Tibial nerve (tissue), 4 donors: Measurements from ENCODE around the gene CACNA2D2. TPM values are rescaled to one million over a fixed set of nuclear protein-coding genes. Genes with fewer than 3 reads are reported as not detected.

Source experiments
- DNase-seq, 2 donors: peaks; one replicate each; pipeline ENCODE4 v3.0.0-alpha.2; 2019; ENCODE audit warnings: low spot score in 2 of 2
- H3K27ac ChIP-seq, 4 donors: fragments of 200-600 bp; sonication (generic) in 3 of 4; one replicate each; pipeline ENCODE4 v1.5.1; 2017 to 2019; ENCODE audit warnings: mild to moderate bottlenecking in 1 of 4
- H3K27me3 ChIP-seq, 2 donors: fragments of 200-600 bp; sonication (generic) in 1 of 2; one replicate each; pipeline versions ENCODE4 v1.5.1 to v1.6.0; 2017 to 2019
- H3K36me3 ChIP-seq, 3 donors: fragments of 200-600 bp; sonication (generic); one replicate each; pipeline ENCODE4 v1.5.1; 2018 to 2019
- H3K4me1 ChIP-seq, 4 donors: fragments of 200-600 bp; sonication (generic) in 3 of 4; one replicate each; pipeline ENCODE4 v1.5.1; 2017 to 2019
- H3K4me3 ChIP-seq, 4 donors: fragments of 200-600 bp; sonication (generic) in 3 of 4; one replicate each; pipeline ENCODE4 v1.5.1; 2017 to 2019; ENCODE audit warnings: mild to moderate bottlenecking in 1 of 4, moderate library complexity in 1 of 4
- H3K9me3 ChIP-seq, 4 donors: fragments of 200-600 bp; sonication (generic) in 3 of 4; one replicate each; pipeline ENCODE4 v1.5.1; 2017 to 2019
- EP300 ChIP-seq, 2 donors: sonication (generic); formaldehyde crosslinking; IDR thresholded peaks; one replicate each; pipeline ENCODE4 v1.6.1; 2017; ENCODE audit warnings: antibody characterized with exemption in 2 of 2, mild to moderate bottlenecking in 1 of 2
- POLR2A ChIP-seq, 2 donors: fragments of 450-650 bp; IDR thresholded peaks; one replicate each; pipeline ENCODE4 v1.6.1; 2017; ENCODE audit warnings: antibody characterized with exemption in 2 of 2, mild to moderate bottlenecking in 2 of 2, moderate library complexity in 2 of 2
- WGBS, 2 donors: methylation state at CpG; one replicate each; pipeline ENCODE4 v1.1.5; 2018; 5-methylcytosine and 5-hydroxymethylcytosine counted together
- total RNA-seq, 4 donors: library from RNA; depleted of rRNA; stranded (reverse); fragments of >200 nt; gene quantifications; one replicate each; pipeline ENCODE4 v1.1.0, GENCODE V29; 2016
- TF ChIP-seq, protein P1 (sequence below), 5 experiments: fragments of 200-600 bp in 3 of 5; fragments of 450-650 bp in 2 of 5; sonication (generic) in 3 of 5; IDR thresholded peaks; one replicate each; pipeline ENCODE4 v1.5.1; 2016 to 2019; ENCODE audit warnings: antibody characterized with exemption in 5 of 5, mild to moderate bottlenecking in 3 of 5, moderate library complexity in 2 of 5

CACNA2D2 gene
- total RNA-seq, 4 donors from 2014 or later = 0.84 to 2.0 (median 1.2) TPM

DNA sequence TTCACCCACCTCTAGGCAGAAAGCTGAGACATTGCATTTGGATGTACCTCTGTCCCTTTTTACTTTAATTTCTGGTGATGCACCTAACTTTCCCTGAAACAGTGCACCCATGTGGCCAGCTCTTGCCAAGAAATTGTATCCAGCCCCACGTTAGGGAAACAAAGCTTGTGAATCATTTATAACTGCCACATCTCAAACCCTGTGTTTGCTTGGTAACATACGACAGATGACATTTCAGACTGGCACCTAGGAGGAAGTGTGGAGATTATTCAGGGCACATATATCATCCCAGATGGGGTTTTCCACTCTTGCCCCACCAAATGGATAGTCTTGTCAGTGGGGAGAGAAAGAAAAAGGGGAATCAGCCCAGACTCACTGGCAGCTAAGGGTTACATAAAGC lies 150.7 kb downstream of the CACNA2D2 start:
- DNase-seq = no peak
- TF ChIP-seq, protein P1, sequence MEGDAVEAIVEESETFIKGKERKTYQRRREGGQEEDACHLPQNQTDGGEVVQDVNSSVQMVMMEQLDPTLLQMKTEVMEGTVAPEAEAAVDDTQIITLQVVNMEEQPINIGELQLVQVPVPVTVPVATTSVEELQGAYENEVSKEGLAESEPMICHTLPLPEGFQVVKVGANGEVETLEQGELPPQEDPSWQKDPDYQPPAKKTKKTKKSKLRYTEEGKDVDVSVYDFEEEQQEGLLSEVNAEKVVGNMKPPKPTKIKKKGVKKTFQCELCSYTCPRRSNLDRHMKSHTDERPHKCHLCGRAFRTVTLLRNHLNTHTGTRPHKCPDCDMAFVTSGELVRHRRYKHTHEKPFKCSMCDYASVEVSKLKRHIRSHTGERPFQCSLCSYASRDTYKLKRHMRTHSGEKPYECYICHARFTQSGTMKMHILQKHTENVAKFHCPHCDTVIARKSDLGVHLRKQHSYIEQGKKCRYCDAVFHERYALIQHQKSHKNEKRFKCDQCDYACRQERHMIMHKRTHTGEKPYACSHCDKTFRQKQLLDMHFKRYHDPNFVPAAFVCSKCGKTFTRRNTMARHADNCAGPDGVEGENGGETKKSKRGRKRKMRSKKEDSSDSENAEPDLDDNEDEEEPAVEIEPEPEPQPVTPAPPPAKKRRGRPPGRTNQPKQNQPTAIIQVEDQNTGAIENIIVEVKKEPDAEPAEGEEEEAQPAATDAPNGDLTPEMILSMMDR (IDR thresholded peaks at IDR 0.05) = no peak
- TF ChIP-seq EP300 (IDR thresholded peaks at IDR 0.05) (no peak), POLR2A (IDR thresholded peaks at IDR 0.05) (no peak)
- H3K4me1 ChIP-seq = peaks cover 5 to 83% (median 43%) of the 10 kb centered on the region in 4 donors
- 34 to 40% methylated on average over 2 of the region's 2 CpGs for WGBS, 2 donors
- H3K27me3 ChIP-seq = no peaks in the 10 kb centered on the region
- no peak overlapping the region for H3K27ac ChIP-seq
- peaks cover 0 to 68% (median 12%) of the 10 kb centered on the region in 3 donors for H3K36me3 ChIP-seq
- H3K9me3 ChIP-seq = no peaks in the 10 kb centered on the region
- no peak overlapping the region for H3K4me3 ChIP-seq

DNA sequence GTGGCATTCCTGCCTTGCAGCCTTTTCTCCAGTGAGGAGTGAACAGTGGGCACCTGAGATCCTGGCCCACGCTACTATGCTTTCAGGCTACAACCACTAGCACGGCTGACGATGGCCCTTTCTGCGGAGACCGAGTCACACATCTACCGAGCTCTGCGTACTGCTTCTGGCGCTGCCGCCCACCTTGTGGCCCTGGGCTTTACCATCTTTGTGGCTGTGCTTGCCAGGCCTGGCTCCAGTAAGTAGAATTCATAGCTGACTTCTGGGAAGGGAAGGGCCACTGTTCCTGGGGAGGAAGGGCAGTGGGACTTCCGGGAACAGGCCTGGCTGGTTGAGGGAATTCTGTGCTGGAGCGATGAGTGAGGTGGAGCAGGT lies 152.1 kb downstream of the CACNA2D2 start:
- H3K36me3 ChIP-seq = peaks cover 0 to 59% (median 12%) of the 10 kb centered on the region in 3 donors
- TF ChIP-seq, protein P1 (IDR thresholded peaks at IDR 0.05) = no peak
- no peak for TF ChIP-seq EP300 (IDR thresholded peaks at IDR 0.05)
- TF ChIP-seq POLR2A (IDR thresholded peaks at IDR 0.05) = no peak
- WGBS, 2 donors = 56 to 64% methylated on average over 9 to 11 of the region's 11 CpGs
- peak overlapping the region; percentile 74 to 96 (median 88) for H3K27ac ChIP-seq
- no peaks in the 10 kb centered on the region for H3K9me3 ChIP-seq
- peaks cover 0 to 79% (median 29%) of the 10 kb centered on the region in 4 donors for H3K4me1 ChIP-seq
- DNase-seq = no peak
- H3K27me3 ChIP-seq = no peaks in the 10 kb centered on the region
- H3K4me3 ChIP-seq = peak overlapping the region; percentile 49 to 87 (median 75)

DNA sequence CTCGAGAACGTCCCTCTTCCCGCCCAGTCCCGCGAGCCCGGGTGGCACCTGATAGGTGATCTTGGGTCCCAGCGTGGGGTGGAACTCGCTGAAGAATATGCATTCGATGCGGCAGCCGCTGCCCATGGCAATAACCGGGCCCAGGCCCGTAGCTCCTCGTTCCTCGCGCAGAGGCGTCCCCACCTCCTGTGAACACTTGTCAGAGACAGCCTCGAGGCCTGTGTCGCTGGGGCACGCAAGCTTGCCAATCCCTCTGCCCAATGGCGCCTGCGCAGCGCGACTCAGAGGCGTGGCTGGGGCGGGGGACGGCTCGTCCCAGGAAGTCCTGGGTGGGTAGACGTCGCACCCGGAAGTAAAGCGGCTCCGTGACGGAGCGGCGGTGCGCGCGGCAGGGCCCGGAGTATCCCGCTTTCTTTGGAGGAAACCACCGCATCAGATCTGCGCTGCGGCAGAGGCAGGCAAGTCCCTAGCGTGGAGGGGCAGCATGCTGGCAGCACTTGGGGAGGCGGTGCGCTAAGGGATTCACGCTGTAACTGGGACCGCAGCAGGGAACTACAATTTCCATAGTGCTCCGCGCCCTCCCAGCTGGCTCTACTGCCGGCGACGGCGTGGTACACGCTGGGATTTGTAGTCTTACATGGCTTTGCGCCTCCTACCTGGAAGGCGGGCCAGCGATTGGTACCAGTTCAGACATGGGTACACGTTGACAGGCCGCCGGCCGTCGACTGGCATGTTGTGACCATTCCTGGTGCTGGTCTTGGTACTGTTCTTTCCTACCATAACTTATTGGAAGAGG lies 152.7 kb downstream of the CACNA2D2 start, which contains the start of the genes CYB561D2 and NPRL2:
CYB561D2 (plus strand) TSS at position 336 of the 796 bp plus-strand sequence. CDS start 572 bp downstream, outside the sequence.
NPRL2 (minus strand) TSS at position 249 of the 796 bp plus-strand sequence; CDS start at position 126, 123 bp downstream.
- 0 to 3% methylated on average over 12 to 48 of the region's 64 CpGs for WGBS, 2 donors
- Histone ChIP-seq H3K9me3 (no peaks in the 10 kb centered on the region), H3K27ac (peak within 1 kb of the TSS; percentile 74 to 96 (median 88)), H3K27me3 (no peaks in the 10 kb centered on the region), H3K36me3 (peaks cover 0 to 54% (median 12%) of the 10 kb centered on the region in 3 donors), H3K4me3 (peak within 1 kb of the TSS; percentile 49 to 87 (median 75)), H3K4me1 (peaks cover 0 to 77% (median 24%) of the 10 kb centered on the region in 4 donors)
- DNase-seq = peak; percentile 87 to 92
- TF ChIP-seq POLR2A (IDR thresholded peaks at IDR 0.05) = peak; percentile 61 to 83
- TF ChIP-seq, protein P1 (IDR thresholded peaks at IDR 0.05) = peak in 2 of 5 experiments; percentile 5 to 55
- TF ChIP-seq EP300 (IDR thresholded peaks at IDR 0.05) = peak; percentile 90 to 92

- H3K4me1 ChIP-seq = peaks cover 0 to 77% (median 22%) of the 10 kb centered on the region in 4 donors
- 1 to 2% methylated on average over 7 of the region's 7 CpGs for whole genome bisulfite sequencing, 2 donors
- H3K4me3 ChIP-seq = peak overlapping the region; percentile 49 to 87 (median 75)
- H3K9me3 ChIP-seq = no peaks in the 10 kb centered on the region
- H3K36me3 ChIP-seq = peaks cover 0 to 48% (median 10%) of the 10 kb centered on the region in 3 donors
- no peak for TF ChIP-seq POLR2A (IDR thresholded peaks at IDR 0.05)
- no peak for TF ChIP-seq EP300 (IDR thresholded peaks at IDR 0.05)
- TF ChIP-seq, protein P1 (IDR thresholded peaks at IDR 0.05) = no peak
- no peak for DNase-seq
- H3K27me3 ChIP-seq = no peaks in the 10 kb centered on the region
- H3K27ac ChIP-seq = peak overlapping the region; percentile 74 to 96 (median 88)
Measured at GRCh38 chr3:50350213-50350526, 153.3 kb downstream of the CACNA2D2 start.
